Large intestine (tissue), 3 donors: ENCODE results near the gene NEBL. TPM values are rescaled to one million over a fixed set of nuclear protein-coding genes. Genes with fewer than 3 reads are reported as not detected.

Experiments
- DNase-seq, 2 donors: peaks; one replicate each; pipeline versions ENCODE4 v3.0.0 to v3.0.0-alpha.2; 2013
- H3K27ac ChIP-seq: one replicate; pipeline ENCODE4 v1.5.1; 2013; ENCODE audit warnings: low read length
- H3K27me3 ChIP-seq: 2 replicates; pipeline ENCODE4 v1.6.1; 2013; ENCODE audit warnings: low read length; ENCODE audit not compliant: control insufficient read depth, insufficient read depth
- H3K36me3 ChIP-seq: 2 replicates; pipeline ENCODE4 v1.6.1; 2013; ENCODE audit warnings: low read length; ENCODE audit not compliant: control insufficient read depth, insufficient read depth
- H3K4me1 ChIP-seq: one replicate; pipeline ENCODE4 v1.6.1; 2013; ENCODE audit warnings: low read length; ENCODE audit not compliant: control insufficient read depth, insufficient read depth
- H3K4me3 ChIP-seq: one replicate; pipeline ENCODE4 v1.5.1; 2013; ENCODE audit warnings: low read length
- H3K9me3 ChIP-seq: one replicate; pipeline ENCODE4 v1.6.1; 2013; ENCODE audit warnings: mild to moderate bottlenecking, low read depth, low read length, moderate library complexity; ENCODE audit not compliant: control insufficient read depth
- WGBS: methylation state at CpG from one replicate; pipeline ENCODE4 v1.1.5; 2013; ENCODE audit warnings: low lambda C conversion rate; ENCODE audit not compliant: insufficient coverage; 5-methylcytosine and 5-hydroxymethylcytosine counted together
- polyA plus RNA-seq: library from polyadenylated mRNA; unstranded; fragments of 120-200 nt; gene quantifications from one replicate; pipeline ENCODE4 v1.2.1, GENCODE V29; 2013

The NEBL gene
- polyA plus RNA-seq, 1 donor, result 3.3 TPM

GRCh38 chr10:20797290-20797689 is 99.8 kb downstream of the NEBL start:
- no peaks in the 10 kb centered on the region for H3K4me1 ChIP-seq
- no peak for DNase-seq
- no peak overlapping the region for H3K27ac ChIP-seq
- H3K36me3 ChIP-seq, result no peaks in the 10 kb centered on the region
- H3K27me3 ChIP-seq, result no peaks in the 10 kb centered on the region
- WGBS, result no CpG with 5 or more reads among the region's 4 CpGs
- no peaks in the 10 kb centered on the region for H3K9me3 ChIP-seq
- H3K4me3 ChIP-seq, result no peak overlapping the region

- Histone ChIP-seq H3K27me3 (peaks cover 2% of the 10 kb centered on the region), H3K4me1 (no peaks in the 10 kb centered on the region), H3K27ac (no peak overlapping the region), H3K4me3 (no peak overlapping the region), H3K36me3 (no peaks in the 10 kb centered on the region), H3K9me3 (no peaks in the 10 kb centered on the region)
- DNase-seq, result no peak
- WGBS, result 40% methylated on average over 1 of the region's 4 CpGs
Measured at GRCh38 chr10:20795391-20795790, 101.7 kb downstream of the NEBL start.

GRCh38 chr10:20785174-20785573 is 111.9 kb downstream of the NEBL start:
- Histone ChIP-seq H3K4me3 (no peak overlapping the region), H3K4me1 (no peaks in the 10 kb centered on the region), H3K27me3 (no peaks in the 10 kb centered on the region), H3K27ac (no peak overlapping the region), H3K36me3 (no peaks in the 10 kb centered on the region), H3K9me3 (no peaks in the 10 kb centered on the region)
- DNase-seq, result no peak
- WGBS, result 100% methylated on average over 1 of the region's 1 CpG

- Histone ChIP-seq H3K27ac (no peak overlapping the region), H3K4me3 (no peak overlapping the region), H3K4me1 (no peaks in the 10 kb centered on the region), H3K27me3 (no peaks in the 10 kb centered on the region), H3K9me3 (no peaks in the 10 kb centered on the region), H3K36me3 (no peaks in the 10 kb centered on the region)
- WGBS, result 66% methylated on average over 2 of the region's 7 CpGs
- no peak for DNase-seq
Measured at GRCh38 chr10:20778008-20778757, 118.9 kb downstream of the NEBL start.

GRCh38 chr10:20776384-20777118 is 120.6 kb downstream of the NEBL start:
- WGBS, result 100% methylated on average over 1 of the region's 5 CpGs
- Histone ChIP-seq H3K27me3 (no peaks in the 10 kb centered on the region), H3K9me3 (no peaks in the 10 kb centered on the region), H3K27ac (no peak overlapping the region), H3K4me3 (no peak overlapping the region), H3K36me3 (no peaks in the 10 kb centered on the region), H3K4me1 (no peaks in the 10 kb centered on the region)
- DNase-seq, result no peak

- no CpG with 5 or more reads among the region's 2 CpGs for WGBS
Measured at GRCh38 chr10:20771051-20771450, 126.1 kb downstream of the NEBL start.

GRCh38 chr10:20769481-20769880 is 127.6 kb downstream of the NEBL start:
- no peak for DNase-seq
- Histone ChIP-seq H3K27ac (no peak overlapping the region), H3K36me3 (no peaks in the 10 kb centered on the region), H3K4me3 (no peak overlapping the region), H3K9me3 (no peaks in the 10 kb centered on the region), H3K27me3 (no peaks in the 10 kb centered on the region), H3K4me1 (no peaks in the 10 kb centered on the region)
- WGBS, result 20% methylated on average over 1 of the region's 3 CpGs

More at GRCh38 chr10:20771051-20771450, 126.1 kb downstream of the NEBL start:
- Histone ChIP-seq H3K27ac (no peak overlapping the region), H3K36me3 (no peaks in the 10 kb centered on the region), H3K4me1 (no peaks in the 10 kb centered on the region), H3K27me3 (no peaks in the 10 kb centered on the region), H3K9me3 (no peaks in the 10 kb centered on the region), H3K4me3 (no peak overlapping the region)
- no peak for DNase-seq

- Histone ChIP-seq H3K27ac (no peak overlapping the region), H3K36me3 (no peaks in the 10 kb centered on the region), H3K4me1 (no peaks in the 10 kb centered on the region), H3K27me3 (no peaks in the 10 kb centered on the region), H3K4me3 (no peak overlapping the region), H3K9me3 (no peaks in the 10 kb centered on the region)
- 46% methylated on average over 3 of the region's 3 CpGs for WGBS
- no peak for DNase-seq
Measured at GRCh38 chr10:20768843-20769242, 128.3 kb downstream of the NEBL start.

GRCh38 chr10:20767028-20767427 is 130.1 kb downstream of the NEBL start:
- H3K27ac ChIP-seq, result no peak overlapping the region
- no peaks in the 10 kb centered on the region for H3K27me3 ChIP-seq
- H3K36me3 ChIP-seq, result no peaks in the 10 kb centered on the region
- H3K9me3 ChIP-seq, result no peaks in the 10 kb centered on the region
- WGBS, result no CpG with 5 or more reads among the region's 2 CpGs
- no peak for DNase-seq
- H3K4me1 ChIP-seq, result no peaks in the 10 kb centered on the region
- no peak overlapping the region for H3K4me3 ChIP-seq

GRCh38 chr10:20765066-20765465 is 132.0 kb downstream of the NEBL start:
- no peak for DNase-seq
- WGBS, result no CpG with 5 or more reads among the region's 1 CpG
- H3K36me3 ChIP-seq, result no peaks in the 10 kb centered on the region
- no peak overlapping the region for H3K27ac ChIP-seq
- H3K4me3 ChIP-seq, result no peak overlapping the region
- H3K27me3 ChIP-seq, result no peaks in the 10 kb centered on the region
- H3K9me3 ChIP-seq, result no peaks in the 10 kb centered on the region
- no peaks in the 10 kb centered on the region for H3K4me1 ChIP-seq
